GM19468 (cell line): ENCODE data around the gene PYHIN1.

Experiments
- ATAC-seq: cut with Tn5 transposase; IDR thresholded peaks from one replicate; pipeline ENCODE4 v1.9.1; 2021; ENCODE audit warnings: mild to moderate bottlenecking, moderate library complexity, moderate number of reproducible peaks; ENCODE audit not compliant: unreplicated experiment; ENCODE audit errors: extremely low read depth

PYHIN1 gene

GRCh38 chr1:158931055-158931737, at the start of gene PYHIN1:
Gene PYHIN1 (plus strand): TSS chr1:158931552. CDS start chr1:158936911, 5,359 bp downstream.
- ATAC-seq: no peak

GRCh38 chr1:158893654-158894053, 37.7 kb upstream of the PYHIN1 start:
- ATAC-seq: no peak

- no peak for ATAC-seq
These were observed 32.6 kb upstream of the PYHIN1 start for GRCh38 chr1:158898722-158899121.

- ATAC-seq: no peak
These were observed 29.7 kb upstream of the PYHIN1 start for GRCh38 chr1:158901623-158902022.

- no peak for ATAC-seq
These were observed 15.3 kb upstream of the PYHIN1 start for GRCh38 chr1:158916085-158916484.

- no peak for ATAC-seq
These were observed 6.7 kb upstream of the PYHIN1 start for GRCh38 chr1:158924677-158925076.

GRCh38 chr1:158930504-158930903, 848 bp upstream of the PYHIN1 start:
- no peak for ATAC-seq

- ATAC-seq: no peak
These were observed 819 bp downstream of the PYHIN1 start for GRCh38 chr1:158932171-158932570.

- ATAC-seq: no peak
These were observed 2.3 kb downstream of the PYHIN1 start for GRCh38 chr1:158933621-158934020.

- no peak for ATAC-seq
These were observed 7.8 kb downstream of the PYHIN1 start for GRCh38 chr1:158939180-158939579.

- no peak for ATAC-seq
These were observed 10.0 kb downstream of the PYHIN1 start for GRCh38 chr1:158941317-158941716.

GRCh38 chr1:158942490-158942889, 11.1 kb downstream of the PYHIN1 start:
- ATAC-seq: no peak

- no peak for ATAC-seq
These were observed 11.7 kb downstream of the PYHIN1 start for GRCh38 chr1:158943059-158943458.

GRCh38 chr1:158945061-158945460, 13.7 kb downstream of the PYHIN1 start:
- ATAC-seq: no peak

GRCh38 chr1:158946785-158947184, 15.4 kb downstream of the PYHIN1 start:
- no peak for ATAC-seq

- no peak for ATAC-seq
These were observed 20.6 kb downstream of the PYHIN1 start for GRCh38 chr1:158951956-158952355.

GRCh38 chr1:158952416-158952815, 21.1 kb downstream of the PYHIN1 start:
- no peak for ATAC-seq

GRCh38 chr1:158961178-158961577, 29.8 kb downstream of the PYHIN1 start:
- ATAC-seq: no peak

GRCh38 chr1:158962983-158963382, 31.6 kb downstream of the PYHIN1 start:
- no peak for ATAC-seq

GRCh38 chr1:158969166-158969565, 37.8 kb downstream of the PYHIN1 start:
- no peak for ATAC-seq

GRCh38 chr1:158969855-158970254, 38.5 kb downstream of the PYHIN1 start:
- ATAC-seq: no peak

GRCh38 chr1:158972841-158973240, 41.5 kb downstream of the PYHIN1 start:
- no peak for ATAC-seq
